GM19351 (cell line): Measurements from ENCODE around the gene GALNS.
"Not testable (repeated sequence)": the region's sequence is repeated elsewhere in the genome, so short reads cannot be mapped to it uniquely, and the experiment has no call there.

Experiments
- ATAC-seq: cut with Tn5 transposase; IDR thresholded peaks from one replicate; pipeline ENCODE4 v1.9.1; 2021; ENCODE audit warnings: mild to moderate bottlenecking, moderate library complexity; ENCODE audit not compliant: unreplicated experiment

GALNS gene

GRCh38 chr16:88772871-88773811 is 83.6 kb downstream of the GALNS start:
- ATAC-seq = no peak

DNA sequence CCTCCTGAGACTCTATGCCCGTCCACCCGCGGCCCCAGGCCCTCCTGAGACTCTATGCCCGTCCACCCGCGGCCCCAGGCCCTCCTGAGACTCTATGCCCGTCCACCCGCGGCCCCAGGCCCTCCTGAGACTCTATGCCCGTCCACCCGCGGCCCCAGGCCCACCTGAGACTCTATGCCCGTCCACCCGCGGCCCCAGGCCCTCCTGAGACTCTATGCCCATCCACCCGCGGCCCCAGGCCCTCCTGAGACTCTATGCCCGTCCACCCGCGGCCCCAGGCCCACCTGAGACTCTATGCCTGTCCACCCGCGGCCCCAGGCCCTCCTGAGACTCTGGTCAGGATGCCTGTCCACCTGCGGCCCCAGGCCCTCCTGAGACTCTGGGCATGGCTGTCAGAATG is 85.0 kb downstream of the GALNS start:
- not testable (repeated sequence) for ATAC-seq

GRCh38 chr16:88771294-88771772 is 85.4 kb downstream of the GALNS start:
- ATAC-seq = no peak

GRCh38 chr16:88770461-88771293 is 86.1 kb downstream of the GALNS start:
- ATAC-seq = no peak

GRCh38 chr16:88769617-88770460 is 86.9 kb downstream of the GALNS start:
- ATAC-seq = peak; percentile 45

- no peak for ATAC-seq
Measured at GRCh38 chr16:88768071-88768783, 88.5 kb downstream of the GALNS start.

- no peak for ATAC-seq
Measured at GRCh38 chr16:88767546-88768070, 89.1 kb downstream of the GALNS start.

DNA sequence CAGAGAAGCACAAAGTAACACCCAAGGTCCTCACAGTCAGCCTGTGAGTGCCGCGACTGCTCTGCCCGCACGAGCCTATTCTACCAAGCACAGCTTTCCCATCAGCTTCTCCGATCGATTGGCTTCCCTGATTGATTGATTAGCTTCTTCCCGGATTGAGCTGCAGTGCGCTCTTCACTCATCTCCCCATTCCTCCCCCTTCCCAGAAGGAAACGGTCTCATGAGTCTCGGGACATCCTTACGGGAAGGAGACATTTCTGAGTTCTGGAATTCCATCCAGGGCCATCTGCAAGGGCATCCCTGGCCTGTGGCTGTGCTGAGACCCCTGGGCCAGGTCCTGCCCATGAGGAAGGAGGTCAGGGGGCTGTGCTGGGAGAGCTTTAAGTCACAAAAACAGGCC is 89.8 kb downstream of the GALNS start:
- no peak for ATAC-seq

DNA sequence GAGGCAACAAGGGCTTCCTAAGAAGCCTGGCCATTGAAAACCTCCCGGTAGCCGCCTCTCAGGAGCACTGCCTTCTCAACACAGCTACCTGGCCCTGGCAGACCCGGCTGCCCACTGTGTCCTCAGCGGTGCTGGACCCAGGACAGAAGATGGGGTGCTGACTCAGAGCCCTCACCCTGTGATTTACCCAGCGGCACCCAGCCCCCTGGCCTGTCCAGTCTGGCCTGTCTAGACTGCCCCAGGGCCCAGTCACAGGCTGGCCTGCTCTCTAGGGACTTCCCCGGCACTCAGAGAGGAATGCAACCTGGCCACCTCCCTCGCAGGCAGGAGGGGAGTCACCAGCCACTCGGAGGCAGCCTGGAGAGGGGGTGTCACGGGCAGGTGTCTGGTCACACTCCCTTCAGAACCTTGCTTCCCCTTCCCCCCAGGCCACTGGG is 91.8 kb downstream of the GALNS start:
- no peak for ATAC-seq

DNA sequence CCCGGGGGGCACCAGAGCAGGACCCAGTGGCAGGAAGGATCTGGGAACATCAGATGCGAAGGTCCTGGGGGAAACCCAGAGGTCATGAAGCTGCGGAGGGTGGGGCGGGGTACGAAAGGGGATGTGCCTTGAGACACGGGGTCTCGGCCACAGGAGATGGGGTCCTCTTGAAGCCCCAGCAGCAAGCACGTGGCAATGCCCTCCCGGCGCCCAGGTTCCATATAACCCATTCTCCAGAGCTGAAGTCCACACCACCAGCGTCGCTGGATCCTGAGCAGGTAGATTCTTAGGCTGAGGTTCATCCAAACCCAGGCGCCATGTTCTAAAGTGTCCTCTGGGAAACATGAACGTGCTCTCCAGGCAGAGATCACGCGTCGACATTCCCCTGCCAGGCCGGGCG is 92.7 kb downstream of the GALNS start:
- no peak for ATAC-seq
